Liver (tissue), 3 donors: ENCODE results near the gene GRWD1.

Experiments used
- ATF3 ChIP-seq: IDR thresholded peaks from 2 replicates; pipeline ENCODE4 v1.6.1; 2016; ENCODE audit warnings: antibody characterized with exemption
- CTCF ChIP-seq: fragments of 150-350 bp; IDR thresholded peaks from 2 replicates; pipeline ENCODE4 v1.5.1; 2017; ENCODE audit warnings: improper control_type of control experiment, low read depth, low read length; ENCODE audit not compliant: missing input control
- EGR1 ChIP-seq, 2 donors: IDR thresholded peaks; 2 replicates each; pipeline ENCODE4 v1.6.1; 2016 to 2018; ENCODE audit warnings: antibody characterized with exemption in 2 of 2, low read depth in 2 of 2
- GABPA ChIP-seq, 2 donors: IDR thresholded peaks in 1 of 2; conservative IDR thresholded peaks in 1 of 2; 2 replicates each; pipeline ENCODE4 v1.6.1; 2016; ENCODE audit warnings: antibody characterized with exemption in 2 of 2, mild to moderate bottlenecking in 1 of 2, moderate library complexity in 1 of 2
- JUND ChIP-seq, 2 donors: IDR thresholded peaks; 2 replicates each; pipeline ENCODE4 v1.6.1; 2016; ENCODE audit warnings: antibody characterized with exemption in 2 of 2
- MAX ChIP-seq: IDR thresholded peaks from 2 replicates; pipeline ENCODE4 v1.6.1; 2016; ENCODE audit warnings: antibody characterized with exemption
- NR2F2 ChIP-seq: IDR thresholded peaks from 2 replicates; pipeline ENCODE4 v1.6.1; 2016; ENCODE audit warnings: antibody characterized with exemption
- RAD21 ChIP-seq, 2 donors: IDR thresholded peaks; 2 replicates each; pipeline ENCODE4 v1.6.1; 2016; ENCODE audit warnings: antibody characterized with exemption in 2 of 2, mild to moderate bottlenecking in 2 of 2
- SP1 ChIP-seq: IDR thresholded peaks from 2 replicates; pipeline ENCODE4 v1.6.1; 2018; ENCODE audit warnings: antibody characterized with exemption, mild to moderate bottlenecking
- TAF1 ChIP-seq: conservative IDR thresholded peaks from 2 replicates; pipeline ENCODE4 v1.6.1; 2016; ENCODE audit warnings: antibody characterized with exemption, mild to moderate bottlenecking
- YY1 ChIP-seq: IDR thresholded peaks from 2 replicates; pipeline ENCODE4 v1.6.1; 2016; ENCODE audit warnings: antibody characterized with exemption, mild to moderate bottlenecking
- ZBTB33 ChIP-seq: IDR thresholded peaks from 2 replicates; pipeline ENCODE4 v1.6.1; 2016; ENCODE audit warnings: antibody characterized with exemption
- donor health status: healthy.
- donor health status: healthy.

GRCh38 chr19:48403606-48404005 is 42.2 kb upstream of the GRWD1 start:
- TF ChIP-seq SP1 (no peak), CTCF (no peak), YY1 (no peak), ZBTB33 (no peak), EGR1 (IDR thresholded peaks at IDR 0.05; ENCODE audit: low read depth in 2 of 2) (no peak), TAF1 (no peak), ATF3 (no peak), NR2F2 (no peak), GABPA (IDR thresholded peaks at IDR 0.05 in 1 of 2, conservative IDR thresholded peaks at IDR 0.05 in 1 of 2) (no peak), MAX (no peak), RAD21 (IDR thresholded peaks at IDR 0.05) (no peak), JUND (IDR thresholded peaks at IDR 0.05) (no peak)
